Measurements from ENCODE around the gene KCNJ3.

Gene KCNJ3

DNA sequence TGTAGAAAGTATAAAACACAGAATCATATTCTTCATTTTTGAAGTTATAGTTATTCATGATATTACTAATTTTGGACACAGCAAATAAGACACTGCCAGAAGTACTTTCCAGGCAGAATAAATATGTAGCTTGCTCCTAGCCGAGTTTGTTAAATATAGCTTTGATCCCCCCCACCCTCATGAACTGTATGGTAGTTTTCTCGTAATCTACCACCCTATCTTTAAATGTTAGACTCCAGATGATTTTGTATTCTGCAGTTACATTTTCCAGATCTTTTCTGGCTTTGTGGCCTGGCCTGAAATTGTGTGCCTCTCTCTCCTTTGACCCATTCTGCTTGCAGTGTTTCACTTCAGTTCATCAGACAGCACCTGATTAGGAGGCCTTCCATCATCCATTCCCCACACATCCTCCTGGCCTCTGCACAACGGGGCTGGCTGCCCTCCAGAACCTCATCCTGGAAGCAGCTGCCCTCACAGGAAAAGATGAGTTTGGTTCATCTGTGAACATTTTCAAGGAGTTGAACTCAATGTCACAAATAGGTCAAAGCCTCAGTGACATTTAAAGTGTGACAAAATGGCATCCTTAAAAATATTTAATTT, 4.7 kb upstream of the KCNJ3 start:
- DNase-seq (no peak), ATAC-seq (ENCODE audit: insufficient read depth, low read depth) (no peak)
- Histone ChIP-seq H3K9me3 (ENCODE audit: insufficient read depth, low read length, severe bottlenecking) (no peaks in the 10 kb centered on the region), H3K9ac (ENCODE audit: low read depth, low read length) (no peak overlapping the region), H3K27ac (ENCODE audit: low read length) (no peak overlapping the region), H3K27me3 (ENCODE audit: insufficient read depth, low read length, poor library complexity) (no peaks in the 10 kb centered on the region), H4K20me1 (ENCODE audit: insufficient read depth, low read length) (no peaks in the 10 kb centered on the region), H3K36me3 (ENCODE audit: insufficient read depth, low read length) (no peaks in the 10 kb centered on the region), H3K4me2 (ENCODE audit: insufficient read depth, low read length) (no peak overlapping the region), H3K4me1 (ENCODE audit: insufficient read depth, low read length) (no peaks in the 10 kb centered on the region), H3K79me2 (ENCODE audit: insufficient read depth, low read length) (no peaks in the 10 kb centered on the region), H3K4me3 (ENCODE audit: low read depth in 1 of 2, low read length in 2 of 2) (no peak overlapping the region), H2AFZ (ENCODE audit: low read depth, low read length) (no peak overlapping the region)
- TF ChIP-seq EZH2 (IDR thresholded peaks at IDR 0.05; ENCODE audit: borderline replicate concordance, low read depth, low read length, severe bottlenecking), result no peak
- TF ChIP-seq, protein P1, sequence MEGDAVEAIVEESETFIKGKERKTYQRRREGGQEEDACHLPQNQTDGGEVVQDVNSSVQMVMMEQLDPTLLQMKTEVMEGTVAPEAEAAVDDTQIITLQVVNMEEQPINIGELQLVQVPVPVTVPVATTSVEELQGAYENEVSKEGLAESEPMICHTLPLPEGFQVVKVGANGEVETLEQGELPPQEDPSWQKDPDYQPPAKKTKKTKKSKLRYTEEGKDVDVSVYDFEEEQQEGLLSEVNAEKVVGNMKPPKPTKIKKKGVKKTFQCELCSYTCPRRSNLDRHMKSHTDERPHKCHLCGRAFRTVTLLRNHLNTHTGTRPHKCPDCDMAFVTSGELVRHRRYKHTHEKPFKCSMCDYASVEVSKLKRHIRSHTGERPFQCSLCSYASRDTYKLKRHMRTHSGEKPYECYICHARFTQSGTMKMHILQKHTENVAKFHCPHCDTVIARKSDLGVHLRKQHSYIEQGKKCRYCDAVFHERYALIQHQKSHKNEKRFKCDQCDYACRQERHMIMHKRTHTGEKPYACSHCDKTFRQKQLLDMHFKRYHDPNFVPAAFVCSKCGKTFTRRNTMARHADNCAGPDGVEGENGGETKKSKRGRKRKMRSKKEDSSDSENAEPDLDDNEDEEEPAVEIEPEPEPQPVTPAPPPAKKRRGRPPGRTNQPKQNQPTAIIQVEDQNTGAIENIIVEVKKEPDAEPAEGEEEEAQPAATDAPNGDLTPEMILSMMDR (IDR thresholded peaks at IDR 0.05; ENCODE audit: borderline replicate concordance, extremely low read depth, low read length, poor library complexity, severe bottlenecking), result no peak

DNA sequence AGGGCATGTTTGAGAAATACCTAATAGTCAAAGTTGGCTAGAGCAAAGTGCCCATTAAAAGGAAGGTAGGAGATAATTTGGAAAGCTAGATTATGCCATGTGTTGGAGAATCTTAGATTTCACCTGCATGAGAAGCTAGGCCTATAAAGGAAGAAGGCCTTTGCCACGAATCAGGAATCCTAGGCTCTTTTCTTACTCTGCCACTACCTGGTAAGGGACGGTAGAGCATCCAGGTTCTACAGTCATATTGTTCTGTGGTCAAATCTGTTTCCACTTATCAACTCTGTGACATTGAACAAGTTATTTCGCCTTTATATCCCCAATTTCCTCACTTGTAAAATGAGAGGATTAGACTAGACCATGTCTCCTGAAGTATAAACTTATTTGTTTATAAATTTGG, 3.6 kb upstream of the KCNJ3 start:
- no peak for DNase-seq
- no peak for TF ChIP-seq EZH2 (IDR thresholded peaks at IDR 0.05; ENCODE audit: borderline replicate concordance, low read depth, low read length, severe bottlenecking)
- TF ChIP-seq, protein P1 (IDR thresholded peaks at IDR 0.05; ENCODE audit: borderline replicate concordance, extremely low read depth, low read length, poor library complexity, severe bottlenecking), result no peak

DNA sequence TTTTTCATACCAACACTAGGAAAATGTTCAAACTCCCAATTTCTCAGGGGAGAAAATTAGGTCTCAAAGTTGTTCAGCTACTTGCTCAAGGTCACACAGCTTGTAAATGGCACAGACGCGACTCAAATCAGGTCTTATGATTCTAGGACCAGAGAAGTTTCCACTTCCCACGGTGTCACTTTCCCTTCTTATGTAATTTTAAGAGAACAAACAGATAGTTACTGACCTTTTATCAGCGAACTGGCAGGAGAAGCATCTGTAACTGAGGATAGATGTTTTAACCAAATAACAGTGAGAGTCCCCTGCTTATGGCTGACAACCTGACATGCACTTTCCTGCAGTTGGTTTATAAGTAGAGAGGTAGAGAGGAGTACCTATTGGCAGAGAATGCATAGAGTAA, 2.1 kb upstream of the KCNJ3 start:
- TF ChIP-seq, protein P1 (IDR thresholded peaks at IDR 0.05; ENCODE audit: borderline replicate concordance, extremely low read depth, low read length, poor library complexity, severe bottlenecking), result no peak
- no peak for TF ChIP-seq EZH2 (IDR thresholded peaks at IDR 0.05; ENCODE audit: borderline replicate concordance, low read depth, low read length, severe bottlenecking)

More for the DNA sequence above, 3.6 kb upstream of the KCNJ3 start:
- Histone ChIP-seq H3K9me3 (ENCODE audit: insufficient read depth, low read length, severe bottlenecking) (peaks cover 3% of the 10 kb centered on the region), H4K20me1 (ENCODE audit: insufficient read depth, low read length) (no peaks in the 10 kb centered on the region), H3K9ac (ENCODE audit: low read depth, low read length) (no peak overlapping the region), H2AFZ (ENCODE audit: low read depth, low read length) (no peak overlapping the region), H3K79me2 (ENCODE audit: insufficient read depth, low read length) (no peaks in the 10 kb centered on the region), H3K4me3 (ENCODE audit: low read depth in 1 of 2, low read length in 2 of 2) (no peak overlapping the region), H3K27ac (ENCODE audit: low read length) (no peak overlapping the region), H3K4me1 (ENCODE audit: insufficient read depth, low read length) (no peaks in the 10 kb centered on the region), H3K36me3 (ENCODE audit: insufficient read depth, low read length) (no peaks in the 10 kb centered on the region), H3K4me2 (ENCODE audit: insufficient read depth, low read length) (no peak overlapping the region), H3K27me3 (ENCODE audit: insufficient read depth, low read length, poor library complexity) (no peaks in the 10 kb centered on the region)
- no peak for ATAC-seq (ENCODE audit: insufficient read depth, low read depth)

More for the DNA sequence above, 2.1 kb upstream of the KCNJ3 start:
- Histone ChIP-seq H2AFZ (ENCODE audit: low read depth, low read length) (no peak overlapping the region), H3K4me2 (ENCODE audit: insufficient read depth, low read length) (no peak overlapping the region), H3K27ac (ENCODE audit: low read length) (no peak overlapping the region), H3K27me3 (ENCODE audit: insufficient read depth, low read length, poor library complexity) (no peaks in the 10 kb centered on the region), H3K9ac (ENCODE audit: low read depth, low read length) (no peak overlapping the region), H3K9me3 (ENCODE audit: insufficient read depth, low read length, severe bottlenecking) (peaks cover 3% of the 10 kb centered on the region), H4K20me1 (ENCODE audit: insufficient read depth, low read length) (no peaks in the 10 kb centered on the region), H3K79me2 (ENCODE audit: insufficient read depth, low read length) (no peaks in the 10 kb centered on the region), H3K4me3 (ENCODE audit: low read depth in 1 of 2, low read length in 2 of 2) (no peak overlapping the region), H3K36me3 (ENCODE audit: insufficient read depth, low read length) (no peaks in the 10 kb centered on the region), H3K4me1 (ENCODE audit: insufficient read depth, low read length) (no peaks in the 10 kb centered on the region)
- ATAC-seq (ENCODE audit: insufficient read depth, low read depth) (no peak), DNase-seq (no peak)
